GM18867 (cell line): ENCODE measurements around the gene MFGE8.

Source experiments
- ATAC-seq: cut with Tn5 transposase; IDR thresholded peaks from one replicate; pipeline ENCODE4 v1.9.1; 2021; ENCODE audit warnings: mild to moderate bottlenecking, moderate library complexity; ENCODE audit not compliant: unreplicated experiment

MFGE8 gene

DNA sequence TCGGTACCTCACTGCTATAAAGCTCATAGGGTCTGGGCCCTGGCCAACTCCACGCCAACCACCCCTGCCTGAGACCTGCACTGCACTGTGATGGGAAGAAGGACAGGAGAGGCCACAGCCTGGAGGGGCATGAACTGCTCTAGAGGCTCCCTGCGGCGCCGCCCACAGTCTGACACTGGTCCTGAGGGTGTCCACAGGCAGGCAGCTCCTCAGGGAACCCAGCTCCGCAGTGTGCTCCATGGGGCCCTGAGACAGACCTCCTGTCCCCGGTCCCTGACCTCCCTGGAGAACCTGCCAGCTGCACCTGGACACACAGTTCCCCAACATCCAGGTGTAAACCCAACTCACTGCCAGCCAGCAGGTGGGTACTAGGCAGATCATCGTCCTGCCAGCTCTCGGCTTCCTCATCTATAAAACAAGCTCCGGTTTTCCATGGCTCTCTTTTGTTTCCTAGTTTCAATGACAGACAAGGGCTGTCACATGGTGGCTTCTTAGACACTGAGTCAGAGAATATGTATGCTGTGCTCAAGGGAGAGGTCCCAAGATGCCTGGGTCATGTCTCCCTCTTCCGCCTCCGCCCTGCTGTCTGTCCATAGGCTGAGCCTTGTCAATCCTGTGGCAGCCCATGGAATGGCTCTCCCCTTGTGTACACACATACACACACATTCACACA, 12.7 kb downstream of the MFGE8 start:
- no peak for ATAC-seq

DNA sequence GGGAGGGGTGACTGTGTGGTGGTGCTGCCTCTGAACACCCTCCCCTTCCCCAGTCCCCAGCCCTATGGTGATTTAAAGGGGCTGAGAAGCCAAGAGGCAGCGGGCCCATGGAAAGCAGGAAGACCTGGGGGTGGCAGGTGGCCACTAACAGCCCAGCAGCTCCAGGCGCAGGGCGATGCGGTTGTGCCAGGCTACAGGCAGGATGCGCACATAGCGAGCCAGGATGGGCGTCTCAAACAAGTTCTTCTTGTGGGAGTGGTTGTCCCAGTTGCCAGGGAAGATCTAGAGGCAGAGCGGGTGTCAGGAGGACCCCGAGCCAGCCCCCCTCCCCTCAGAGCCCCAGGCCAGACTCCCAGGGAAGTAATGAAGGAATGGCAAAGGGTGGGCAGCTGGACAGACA, 13.9 kb downstream of the MFGE8 start:
- no peak for ATAC-seq

DNA sequence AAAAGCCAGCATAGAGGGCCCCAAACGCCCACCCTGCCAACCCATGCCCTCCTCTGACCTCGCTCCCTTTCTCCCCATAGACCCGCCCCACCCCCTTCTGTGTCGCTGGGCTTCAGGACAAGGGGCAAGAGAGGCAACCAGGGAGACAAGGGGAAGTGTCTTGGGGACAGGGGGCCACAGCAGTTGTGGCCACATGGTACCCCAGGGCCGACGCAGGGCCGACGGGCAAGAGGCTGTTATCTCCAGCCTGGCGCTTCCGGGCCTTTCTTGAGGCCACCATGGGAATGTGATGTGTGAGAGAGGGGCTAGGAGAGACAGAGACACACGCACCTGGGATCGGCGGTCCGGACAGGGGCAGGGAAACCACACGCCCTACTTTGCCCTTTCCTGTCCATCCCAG, 14.4 kb downstream of the MFGE8 start:
- no peak for ATAC-seq

DNA sequence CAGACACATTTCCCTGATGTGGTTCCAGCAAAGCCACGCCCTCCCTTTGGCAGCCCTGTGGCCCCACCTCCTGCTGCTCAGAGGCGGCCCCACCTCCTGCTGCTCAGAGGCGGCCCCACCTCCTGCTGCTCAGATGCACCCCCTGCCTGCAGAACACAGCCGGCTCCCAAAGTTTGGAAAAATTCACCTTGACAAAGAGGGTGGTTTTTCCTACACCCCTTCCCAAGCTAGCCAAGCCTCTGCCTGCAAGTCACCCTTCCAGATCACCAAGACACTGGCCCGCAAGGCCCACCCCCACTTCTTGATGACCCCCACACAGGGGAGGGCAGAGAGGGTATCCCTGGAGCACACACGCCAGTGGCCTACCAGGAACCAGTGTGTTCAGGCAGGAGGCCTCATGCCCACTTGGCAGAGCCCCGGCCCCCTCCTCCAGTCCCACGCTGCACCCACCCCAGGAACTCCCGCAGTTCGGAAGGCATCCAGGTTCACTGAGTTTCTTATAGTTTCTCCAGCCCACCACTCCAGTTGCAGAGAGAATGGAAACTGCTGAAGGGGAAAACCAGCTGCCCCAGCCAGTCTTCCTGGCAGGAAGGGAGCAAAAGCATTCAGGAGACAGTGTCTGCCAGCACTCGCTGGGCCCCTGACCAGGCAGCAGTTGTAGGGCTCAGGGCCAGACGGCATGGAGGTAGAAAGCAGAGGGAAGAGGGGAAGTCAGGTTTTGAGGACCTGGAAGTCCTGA, 15.6 kb downstream of the MFGE8 start:
- ATAC-seq, result no peak

DNA sequence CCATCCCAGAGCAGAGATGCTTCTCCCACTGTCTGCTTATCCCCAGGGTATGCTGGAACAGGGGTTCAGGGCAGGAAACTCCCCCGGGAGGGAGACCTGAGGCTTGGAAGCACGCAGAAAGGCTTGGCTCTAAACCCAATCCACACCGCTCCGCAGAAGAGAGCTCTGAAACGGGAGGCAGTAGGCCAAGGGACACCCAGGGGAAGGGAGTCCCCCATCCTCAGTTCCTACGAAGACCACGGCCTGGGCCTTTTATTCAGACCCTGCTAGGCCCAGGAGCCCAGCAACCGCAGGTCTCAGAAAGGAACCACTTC, 16.1 kb downstream of the MFGE8 start:
- ATAC-seq, result no peak

DNA sequence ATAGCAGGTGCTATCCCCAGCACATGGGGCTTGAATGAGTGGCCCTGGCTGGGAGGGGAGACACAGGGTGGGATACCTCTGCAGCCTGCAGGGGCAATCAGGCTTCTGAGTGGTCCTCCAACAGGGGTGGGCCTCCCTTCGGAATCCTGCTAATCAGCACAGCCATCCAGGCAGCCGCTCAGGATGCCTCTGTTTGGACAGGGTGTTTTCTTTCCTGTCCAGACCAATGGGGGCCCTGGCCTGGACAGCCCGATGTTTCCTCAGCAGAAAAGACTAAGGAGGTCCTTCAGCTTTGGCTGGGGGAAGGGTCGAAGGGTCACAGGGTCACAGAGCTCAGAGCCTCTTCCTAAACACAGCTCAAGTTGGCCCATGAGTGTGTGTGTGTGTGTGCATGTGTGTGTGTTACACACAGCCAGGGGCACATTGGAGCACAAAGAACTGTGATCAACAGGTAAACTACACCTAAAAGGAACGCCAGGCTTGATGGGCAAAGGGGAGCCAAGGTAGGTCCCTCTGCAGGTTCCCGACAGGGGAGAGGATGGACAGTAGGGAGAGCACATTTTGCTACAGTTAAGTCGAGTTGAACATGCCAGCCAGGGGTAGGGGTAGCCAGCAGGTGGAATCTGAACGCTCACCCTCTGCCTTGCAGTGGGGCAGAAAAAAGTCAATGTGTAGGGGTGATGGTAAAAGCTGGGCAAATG, 16.7 kb downstream of the MFGE8 start:
- ATAC-seq, result no peak

DNA sequence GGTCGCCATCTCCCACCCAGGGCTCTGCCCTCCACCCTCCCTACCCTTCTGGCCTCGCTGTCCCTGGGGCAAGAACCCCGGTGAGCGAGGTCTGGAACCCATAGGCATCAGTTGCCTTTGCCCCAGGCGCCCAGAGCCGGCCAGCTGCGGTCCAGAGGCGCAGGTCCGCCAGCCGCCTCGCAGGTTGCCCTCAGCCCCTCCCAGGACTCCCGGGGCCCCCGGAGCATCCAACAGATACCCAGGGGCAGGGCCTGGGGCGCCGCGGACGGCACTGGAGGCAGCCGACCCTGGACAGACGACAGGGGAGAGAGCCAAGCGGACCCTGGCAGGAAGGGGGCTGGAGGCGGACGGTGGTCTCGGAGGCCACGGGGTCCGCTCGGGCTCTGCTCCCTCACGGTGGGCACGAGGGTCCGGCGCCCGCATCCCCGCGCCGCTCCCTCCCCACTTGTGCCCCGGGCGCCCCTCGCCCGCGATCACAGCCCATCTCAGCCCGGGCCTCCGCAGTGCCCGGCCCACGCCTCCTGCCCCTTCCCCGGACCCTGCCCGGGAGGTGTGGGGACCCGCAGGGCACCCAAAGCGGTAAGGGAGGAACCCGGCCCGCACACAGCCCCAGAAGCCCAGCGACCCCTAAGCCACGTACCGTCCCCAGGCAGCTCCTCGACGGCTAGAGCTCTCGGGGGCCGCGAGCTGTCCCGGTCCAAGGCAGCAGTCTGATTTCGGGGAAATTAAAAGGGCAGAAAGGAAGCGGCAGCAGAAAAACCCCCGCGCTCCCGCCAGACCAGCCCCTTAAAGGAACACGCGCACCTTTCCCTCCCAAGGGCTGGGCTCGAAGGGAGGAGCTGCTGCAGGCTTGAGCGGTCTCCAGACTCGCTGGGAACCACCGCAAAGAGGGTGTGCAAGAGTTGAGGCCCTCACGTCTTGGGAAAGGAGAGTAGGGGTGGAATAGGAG, 18.1 kb downstream of the MFGE8 start, which contains the start of gene HAPLN3:
TSS of gene HAPLN3 (minus strand) at position 726 of the 949 bp plus-strand sequence. CDS start 8,246 bp downstream, outside the sequence.
- peak; percentile 39 for ATAC-seq

DNA sequence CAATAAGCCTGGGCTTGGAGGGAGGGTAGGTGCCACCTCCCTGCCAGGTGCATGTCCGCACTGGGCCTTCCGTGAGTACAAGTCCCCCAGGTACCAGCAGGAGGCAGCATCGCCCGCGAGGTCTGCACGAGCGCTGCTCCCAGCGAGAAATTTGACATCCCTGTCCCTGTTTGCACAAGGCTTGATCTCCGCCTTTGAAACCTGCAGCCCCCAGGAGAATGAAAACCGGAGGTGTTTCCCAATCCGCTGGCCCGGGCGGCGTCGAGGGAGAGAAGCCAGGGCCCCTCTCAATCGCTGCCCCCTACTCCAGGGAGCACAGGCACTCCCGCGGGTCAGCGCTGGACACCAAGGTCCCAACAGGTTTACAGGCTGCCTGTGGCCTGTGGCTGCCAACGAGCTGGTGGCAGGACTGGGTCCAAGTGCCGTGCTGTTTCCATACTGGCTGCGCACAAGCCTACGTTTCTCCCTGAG, 18.8 kb downstream of the MFGE8 start:
- peak; percentile 64 for ATAC-seq

DNA sequence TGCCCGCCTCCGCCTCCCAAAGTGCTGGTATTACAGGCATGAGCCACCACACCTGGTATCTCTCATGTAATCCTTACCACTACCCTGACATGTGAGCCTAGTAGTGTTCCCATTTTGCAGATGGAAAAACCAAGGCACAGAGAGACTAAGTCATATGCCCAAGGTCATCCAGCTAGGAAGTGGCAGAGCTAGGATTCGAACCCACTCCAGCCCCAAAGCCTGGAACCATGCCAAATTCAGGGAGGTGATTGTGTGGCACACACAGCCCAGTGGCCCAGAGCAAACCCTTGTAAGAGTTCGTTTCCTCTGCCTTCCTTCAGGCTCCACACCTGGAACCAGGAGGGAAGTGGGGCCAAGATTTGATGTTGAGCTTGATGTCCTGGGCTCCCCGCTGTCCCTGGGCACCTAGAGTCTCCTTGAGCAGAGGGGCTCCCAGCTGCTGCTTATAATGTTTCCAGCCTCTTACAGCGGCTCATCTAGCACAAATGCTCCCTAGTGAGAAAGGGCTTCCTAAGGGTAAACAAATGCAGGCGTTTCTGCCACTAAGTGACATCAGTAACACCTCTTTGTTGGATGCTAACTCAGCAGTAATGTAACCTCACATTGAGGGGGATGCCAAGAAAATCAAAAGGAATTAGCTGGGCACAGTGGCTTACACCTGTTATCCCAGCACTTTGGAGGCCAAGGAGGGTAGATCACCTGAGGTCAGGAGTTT, 21.5 kb downstream of the MFGE8 start:
- ATAC-seq, result no peak

DNA sequence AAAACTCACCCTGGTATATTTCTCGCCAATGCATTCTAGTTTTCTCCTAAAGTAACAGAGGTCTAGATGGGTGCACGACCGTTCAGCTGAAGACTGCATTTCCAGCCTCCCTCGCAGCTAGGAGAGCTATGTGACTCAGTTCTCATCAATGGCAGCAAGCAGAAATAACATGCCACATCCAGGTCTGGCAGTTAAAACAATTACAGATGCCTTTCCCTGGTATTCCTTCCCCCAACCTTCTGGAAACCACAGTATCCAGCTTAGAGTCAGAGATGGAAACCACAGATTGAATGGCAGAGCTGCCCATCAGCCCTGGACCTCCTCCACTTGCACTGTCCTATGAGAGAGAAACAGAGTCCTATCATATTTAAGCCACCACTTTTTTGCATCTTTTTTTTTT, 22.7 kb downstream of the MFGE8 start:
- no peak for ATAC-seq

DNA sequence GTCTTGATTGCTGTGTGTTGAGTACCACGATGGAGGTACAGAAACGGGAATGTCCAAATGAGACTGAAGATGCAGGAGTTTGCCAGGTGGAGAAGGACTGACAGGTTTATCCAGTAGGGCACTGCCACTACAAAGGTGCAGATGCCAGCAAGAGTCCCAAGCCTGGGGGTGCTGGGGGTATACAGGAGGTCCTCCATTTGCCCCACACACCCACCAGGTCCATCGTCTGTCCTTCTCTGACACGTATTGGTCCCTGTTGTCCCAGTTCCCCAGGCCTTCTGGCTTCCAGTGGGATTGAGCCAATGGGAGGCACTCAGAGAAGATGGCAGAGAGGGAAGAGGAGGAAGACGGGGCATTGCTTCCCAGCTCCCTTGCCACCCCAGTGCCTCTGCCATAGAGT, 24.5 kb downstream of the MFGE8 start:
- ATAC-seq, result no peak

DNA sequence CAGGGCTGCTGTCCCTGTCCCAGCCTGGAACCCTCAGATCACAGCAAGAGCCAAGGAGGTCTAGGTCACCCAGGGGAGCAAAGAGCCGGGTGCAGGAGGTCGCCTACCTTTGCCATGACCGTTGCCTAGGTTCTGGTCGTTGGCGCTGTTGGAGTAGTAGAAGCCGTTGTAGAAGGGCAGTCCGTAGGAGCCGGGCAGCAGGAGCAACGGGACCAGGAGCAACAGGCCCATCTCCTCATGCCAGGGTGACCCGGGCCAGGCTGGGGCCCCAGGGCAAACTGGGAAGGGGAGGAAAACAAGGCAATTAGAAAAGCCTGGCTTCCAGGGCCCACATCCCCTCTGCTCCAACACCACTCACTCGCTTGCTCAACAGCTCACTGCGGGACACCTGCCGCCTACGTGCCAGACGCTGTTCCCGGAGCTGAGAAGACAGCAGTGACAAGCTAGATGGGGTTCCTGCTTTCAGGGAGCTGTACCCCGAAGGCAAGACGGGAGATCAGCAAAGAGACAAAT, 26.1 kb downstream of the MFGE8 start:
- ATAC-seq, result no peak

DNA sequence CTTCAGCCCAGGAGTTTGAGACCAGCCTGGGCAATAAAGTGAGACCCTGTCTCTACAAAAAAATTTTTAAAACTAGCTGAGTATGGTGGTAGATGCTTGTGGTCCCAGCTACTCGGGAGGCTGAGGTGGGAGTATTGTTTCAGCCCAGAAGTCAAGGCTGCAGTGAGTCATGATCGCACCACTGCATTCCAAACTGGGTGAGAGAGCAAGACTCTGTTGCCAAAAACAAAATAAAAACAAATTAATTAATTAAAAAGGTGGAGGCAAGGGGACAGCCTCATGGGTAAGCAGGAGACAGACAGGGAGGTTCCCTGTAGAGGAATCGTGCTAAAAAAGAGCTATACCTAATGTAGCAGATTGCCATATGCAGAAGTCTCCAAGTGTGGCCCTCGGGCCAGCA, 30.4 kb downstream of the MFGE8 start:
- ATAC-seq, result no peak

DNA sequence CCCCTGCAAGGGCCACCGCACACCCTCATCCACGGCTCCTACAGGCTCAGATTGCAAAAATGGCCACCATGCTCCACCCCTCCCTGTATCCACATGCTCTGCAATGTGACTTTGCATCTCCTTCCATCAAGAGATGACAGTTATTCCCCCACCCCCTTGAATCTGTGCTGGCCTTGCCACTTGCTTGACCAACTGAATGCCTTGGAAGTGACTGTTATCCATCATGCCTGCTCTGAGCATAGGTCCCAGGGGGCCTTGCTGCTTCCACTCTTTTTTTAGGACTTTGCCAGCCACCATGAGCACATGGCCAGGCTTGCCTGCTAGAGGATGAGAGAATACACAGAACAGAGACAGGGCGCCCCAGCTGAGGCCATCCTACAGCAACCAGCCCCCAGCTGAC, 31.4 kb downstream of the MFGE8 start:
- ATAC-seq, result no peak

DNA sequence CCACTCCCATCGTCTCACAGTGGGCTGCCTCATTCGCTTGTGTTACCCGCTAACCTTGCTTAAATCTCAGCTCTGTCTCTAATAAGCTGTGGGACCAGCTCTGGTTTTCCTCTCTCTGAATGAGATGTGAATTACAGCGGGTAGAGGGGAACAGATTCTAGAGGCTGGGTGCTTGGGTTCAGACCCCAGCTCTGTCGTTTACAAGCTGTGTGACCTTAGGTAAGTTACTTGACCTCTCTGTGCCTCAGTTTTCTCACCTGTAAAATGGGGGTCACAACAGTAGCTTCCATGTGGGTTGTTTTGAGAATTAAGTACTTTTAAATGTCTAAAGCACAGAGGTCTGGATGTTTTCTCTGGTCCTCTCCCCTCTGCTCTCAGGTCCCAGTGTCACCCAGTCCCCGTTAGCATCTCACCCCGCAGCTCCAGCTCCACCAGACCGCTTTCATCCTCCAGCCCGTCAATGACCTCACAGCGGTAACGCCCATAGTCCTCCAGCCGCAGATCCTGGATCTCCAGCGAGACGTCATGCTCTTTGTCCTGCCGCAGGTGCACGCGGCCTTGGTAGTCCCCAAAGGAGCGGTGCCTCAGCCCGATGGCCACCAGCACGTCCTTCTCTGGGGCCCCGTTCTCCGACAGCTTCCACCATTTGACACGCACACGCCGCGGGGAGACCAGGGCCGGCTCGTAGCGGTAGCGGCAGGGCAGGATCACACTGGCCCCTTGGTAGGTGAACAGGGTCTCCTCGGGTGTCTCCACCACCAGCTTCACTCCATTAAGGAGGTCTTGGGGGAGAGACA, 32.0 kb downstream of the MFGE8 start:
- ATAC-seq, result no peak

DNA sequence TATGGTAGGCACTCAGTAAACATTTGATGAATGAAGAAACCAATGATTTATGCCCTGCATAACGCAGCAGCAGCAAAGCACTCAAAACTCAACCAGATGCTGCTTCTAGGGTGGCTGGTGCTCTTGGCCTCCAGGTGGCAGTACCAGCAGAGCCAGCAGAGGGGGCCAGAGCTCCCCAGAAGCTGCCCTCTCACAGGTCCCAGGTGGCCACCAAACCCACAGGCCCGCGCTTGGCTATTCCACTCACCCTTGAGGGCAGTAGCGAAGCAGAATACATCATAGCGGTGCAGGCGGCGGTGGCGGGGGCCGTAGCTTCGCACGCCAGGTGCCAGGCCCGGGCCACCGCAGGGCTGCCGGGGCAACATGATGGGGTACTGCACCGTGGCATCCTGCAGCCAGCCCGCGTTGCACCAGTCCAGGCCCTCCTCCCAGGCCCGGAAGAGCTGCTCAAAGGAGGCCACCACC, 34.4 kb downstream of the MFGE8 start:
- ATAC-seq, result peak; percentile 63

DNA sequence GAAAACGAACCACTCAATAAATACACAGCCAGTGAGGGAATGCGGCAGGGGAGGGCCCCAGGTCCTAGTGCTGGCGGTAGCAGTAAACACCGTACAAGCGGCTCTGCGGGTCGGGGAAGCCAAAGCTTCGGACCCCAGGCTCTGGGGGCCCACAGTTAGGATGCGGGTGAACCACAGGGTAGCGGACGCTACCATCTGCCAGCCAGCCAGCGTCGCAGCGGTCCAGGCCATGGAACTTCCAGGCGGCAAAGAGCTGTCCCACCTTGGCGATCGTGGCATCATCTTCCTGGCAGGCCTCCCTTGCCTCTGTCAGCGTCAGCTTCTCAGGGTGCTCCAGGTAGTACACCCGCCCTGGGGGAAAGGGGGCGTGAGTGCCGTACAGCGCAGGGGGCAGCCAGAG, 35.3 kb downstream of the MFGE8 start:
- ATAC-seq, result no peak

DNA sequence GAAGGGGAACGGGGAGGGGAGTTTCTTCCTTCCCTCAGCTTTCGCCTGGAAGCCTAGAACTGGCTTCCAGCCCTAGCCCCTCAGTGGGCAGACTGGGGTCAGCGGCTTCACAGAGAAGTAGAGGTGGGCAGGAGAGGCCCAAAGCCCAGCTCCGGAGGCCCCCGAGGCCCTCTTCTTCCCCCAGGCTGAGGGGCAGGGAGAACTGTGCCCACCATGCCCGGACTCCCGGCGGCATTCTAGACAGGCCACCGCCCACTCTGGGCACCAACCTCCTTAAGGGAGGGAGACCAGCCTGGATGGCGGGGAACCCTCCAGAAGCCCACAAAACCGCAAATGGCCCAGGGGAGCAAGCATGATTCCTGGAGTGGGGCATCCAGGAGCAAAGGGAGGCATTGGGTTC, 35.8 kb downstream of the MFGE8 start:
- ATAC-seq, result no peak

DNA sequence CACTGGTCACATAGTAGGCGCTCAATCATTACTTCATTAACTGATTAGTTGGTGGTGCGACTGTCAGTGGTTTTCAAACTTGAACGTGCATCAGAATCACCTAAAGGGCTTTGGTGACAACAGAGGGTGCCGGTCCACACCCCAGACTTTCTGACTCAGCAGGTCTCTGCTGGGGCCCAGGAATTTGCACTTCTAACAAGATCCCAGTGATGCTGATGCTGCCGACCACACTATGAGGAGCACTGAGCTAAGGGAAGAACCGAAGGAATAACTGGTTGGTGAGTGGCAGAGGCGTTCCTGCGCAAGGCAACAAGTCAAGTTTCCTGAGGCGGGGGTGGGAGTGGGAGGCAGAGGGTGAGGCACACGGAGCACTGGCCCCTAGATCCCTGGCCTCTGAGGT, 36.6 kb downstream of the MFGE8 start:
- ATAC-seq, result no peak
